Astrocyte (in vitro differentiated cells and primary cell): Measurements from ENCODE around the gene RSPH6A. TPM values are rescaled to one million over a fixed set of nuclear protein-coding genes. Genes with fewer than 3 reads are reported as not detected.

ENCODE experiments used
- DNase-seq: peaks from one replicate; pipeline ENCODE4 v3.0.0-alpha.2; 2010; ENCODE audit warnings: low read depth
- FAIRE-seq: peaks from 2 replicates; lab custom pipeline; 2011; peaks lifted over from hg19 to GRCh38; lab: Jason Lieb, UNC
- H2AFZ ChIP-seq: 2 replicates; pipeline ENCODE4 v1.6.0; 2012; ENCODE audit warnings: low read depth, low read length, inconsistent platforms
- H3K27ac ChIP-seq: 2 replicates; pipeline ENCODE4 v1.5.1; 2011; ENCODE audit warnings: low read depth, low read length, inconsistent platforms
- H3K27me3 ChIP-seq: 2 replicates; pipeline ENCODE4 v1.6.0; 2011; ENCODE audit warnings: low read length, inconsistent platforms; ENCODE audit not compliant: insufficient read depth
- H3K36me3 ChIP-seq: 2 replicates; pipeline ENCODE4 v1.5.1; 2011; ENCODE audit warnings: low read length, inconsistent platforms; ENCODE audit not compliant: insufficient read depth
- H3K4me1 ChIP-seq: 2 replicates; pipeline ENCODE4 v1.5.1; 2011; ENCODE audit warnings: low read length, inconsistent platforms; ENCODE audit not compliant: insufficient read depth
- H3K4me2 ChIP-seq: 2 replicates; pipeline ENCODE4 v1.6.0; 2012; ENCODE audit warnings: low read length, inconsistent platforms
- H3K4me3 ChIP-seq: 2 replicates; pipeline ENCODE4 v1.5.1; 2011; ENCODE audit warnings: low read depth, mild to moderate bottlenecking, low read length, inconsistent platforms; ENCODE audit not compliant: insufficient read depth
- H3K79me2 ChIP-seq: 2 replicates; pipeline ENCODE4 v1.6.0; 2012; ENCODE audit warnings: mild to moderate bottlenecking, low read length, inconsistent platforms; ENCODE audit not compliant: insufficient read depth
- H3K9ac ChIP-seq: 2 replicates; pipeline ENCODE4 v1.6.0; 2012; ENCODE audit warnings: mild to moderate bottlenecking, low read length, inconsistent platforms
- H3K9me3 ChIP-seq: 2 replicates; pipeline ENCODE4 v1.5.1; 2012; ENCODE audit warnings: low read depth, mild to moderate bottlenecking, low read length, inconsistent platforms; ENCODE audit not compliant: insufficient read depth
- H4K20me1 ChIP-seq: 2 replicates; pipeline ENCODE4 v1.6.0; 2012; ENCODE audit warnings: low read length, inconsistent platforms; ENCODE audit not compliant: insufficient read depth
- H3K27ac Mint-ChIP-seq: one replicate; pipeline ENCODE4 v1.8.0; 2021; ENCODE audit warnings: mild to moderate bottlenecking, mixed read lengths; ENCODE audit not compliant: unreplicated experiment
- H3K27me3 Mint-ChIP-seq: one replicate; pipeline ENCODE4 v1.8.0; 2021; ENCODE audit warnings: low read depth, mixed read lengths; ENCODE audit not compliant: unreplicated experiment
- H3K36me3 Mint-ChIP-seq: one replicate; pipeline ENCODE4 v1.8.0; 2021; ENCODE audit warnings: low read depth, mixed read lengths; ENCODE audit not compliant: unreplicated experiment
- H3K4me1 Mint-ChIP-seq: one replicate; pipeline ENCODE4 v1.8.0; 2021; ENCODE audit warnings: low read depth, mixed read lengths; ENCODE audit not compliant: unreplicated experiment
- H3K4me3 Mint-ChIP-seq: one replicate; pipeline ENCODE4 v1.8.0; 2021; ENCODE audit warnings: mild to moderate bottlenecking, moderate library complexity, mixed read lengths; ENCODE audit not compliant: unreplicated experiment
- H3K9me3 Mint-ChIP-seq: one replicate; pipeline ENCODE4 v1.8.0; 2021; ENCODE audit warnings: mild to moderate bottlenecking, mixed read lengths; ENCODE audit not compliant: unreplicated experiment
- EZH2 ChIP-seq: IDR thresholded peaks from 2 replicates; pipeline ENCODE4 v1.6.1; 2012; ENCODE audit warnings: mild to moderate bottlenecking, low read length, inconsistent platforms; ENCODE audit not compliant: insufficient read depth
- total RNA-seq: library from RNA; stranded (reverse); gene quantifications from 2 replicates; pipeline ENCODE4 v1.2.1, GENCODE V29; 2021
- TF ChIP-seq, protein P1 (sequence below): IDR thresholded peaks from 2 replicates; pipeline ENCODE4 v1.5.1; 2011; ENCODE audit warnings: low read depth, mild to moderate bottlenecking, inconsistent platforms, low read length, moderate library complexity; ENCODE audit not compliant: insufficient read depth

The RSPH6A gene
- total RNA-seq, 1 donor from 2014 or later: 0.23 TPM

- Histone ChIP-seq H3K79me2 (peaks cover 48% of the 10 kb centered on the region), H3K9me3 (no peaks in the 10 kb centered on the region), H3K4me3 (peak within 1 kb of the TSS; percentile 94), H3K36me3 (peaks cover 8% of the 10 kb centered on the region), H3K9ac (peak within 1 kb of the TSS; percentile 93), H3K4me2 (peak within 1 kb of the TSS; percentile 95), H3K4me1 (peaks cover 3% of the 10 kb centered on the region), H4K20me1 (peaks cover 13% of the 10 kb centered on the region), H2AFZ (peak within 1 kb of the TSS; percentile 88), H3K27me3 (peaks cover 33% of the 10 kb centered on the region), H3K27ac (peak within 1 kb of the TSS; percentile 94)
- TF ChIP-seq, protein P1, sequence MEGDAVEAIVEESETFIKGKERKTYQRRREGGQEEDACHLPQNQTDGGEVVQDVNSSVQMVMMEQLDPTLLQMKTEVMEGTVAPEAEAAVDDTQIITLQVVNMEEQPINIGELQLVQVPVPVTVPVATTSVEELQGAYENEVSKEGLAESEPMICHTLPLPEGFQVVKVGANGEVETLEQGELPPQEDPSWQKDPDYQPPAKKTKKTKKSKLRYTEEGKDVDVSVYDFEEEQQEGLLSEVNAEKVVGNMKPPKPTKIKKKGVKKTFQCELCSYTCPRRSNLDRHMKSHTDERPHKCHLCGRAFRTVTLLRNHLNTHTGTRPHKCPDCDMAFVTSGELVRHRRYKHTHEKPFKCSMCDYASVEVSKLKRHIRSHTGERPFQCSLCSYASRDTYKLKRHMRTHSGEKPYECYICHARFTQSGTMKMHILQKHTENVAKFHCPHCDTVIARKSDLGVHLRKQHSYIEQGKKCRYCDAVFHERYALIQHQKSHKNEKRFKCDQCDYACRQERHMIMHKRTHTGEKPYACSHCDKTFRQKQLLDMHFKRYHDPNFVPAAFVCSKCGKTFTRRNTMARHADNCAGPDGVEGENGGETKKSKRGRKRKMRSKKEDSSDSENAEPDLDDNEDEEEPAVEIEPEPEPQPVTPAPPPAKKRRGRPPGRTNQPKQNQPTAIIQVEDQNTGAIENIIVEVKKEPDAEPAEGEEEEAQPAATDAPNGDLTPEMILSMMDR: no peak
- TF ChIP-seq EZH2: no peak
- H3K9me3 Mint-ChIP-seq: no peaks in the 10 kb centered on the region
- DNase-seq (peak; percentile 93), FAIRE-seq (peak; percentile 50)
- peaks cover 2% of the 10 kb centered on the region for H3K4me1 Mint-ChIP-seq
- peak within 1 kb of the TSS; percentile 97 for H3K27ac Mint-ChIP-seq
- H3K4me3 Mint-ChIP-seq: peak within 1 kb of the TSS; percentile 90
- peaks cover 4% of the 10 kb centered on the region for H3K36me3 Mint-ChIP-seq
- H3K27me3 Mint-ChIP-seq: peaks cover 25% of the 10 kb centered on the region
Observed at GRCh38 chr19:45862564-45863334, 47.6 kb upstream of the RSPH6A start, which contains the start of gene SYMPK. Gene SYMPK (minus strand): TSS chr19:45863147. CDS start chr19:45854495, 8,652 bp downstream.

- H3K4me2 ChIP-seq: peak overlapping the region; percentile 95
- H3K4me1 ChIP-seq: peaks cover 3% of the 10 kb centered on the region
- no peak for TF ChIP-seq EZH2
- TF ChIP-seq, protein P1: no peak
- FAIRE-seq: no peak
- peaks cover 33% of the 10 kb centered on the region for H3K27me3 ChIP-seq
- peak overlapping the region; percentile 94 for H3K27ac ChIP-seq
- Mint-ChIP-seq H3K4me1 (peaks cover 2% of the 10 kb centered on the region), H3K36me3 (peaks cover 4% of the 10 kb centered on the region), H3K9me3 (no peaks in the 10 kb centered on the region), H3K4me3 (peak overlapping the region; percentile 90), H3K27me3 (peaks cover 25% of the 10 kb centered on the region), H3K27ac (peak overlapping the region; percentile 97)
- peaks cover 48% of the 10 kb centered on the region for H3K79me2 ChIP-seq
- H3K4me3 ChIP-seq: peak overlapping the region; percentile 94
- no peak for DNase-seq
- H2AFZ ChIP-seq: peak overlapping the region; percentile 88
- peaks cover 13% of the 10 kb centered on the region for H4K20me1 ChIP-seq
- no peaks in the 10 kb centered on the region for H3K9me3 ChIP-seq
- peak overlapping the region; percentile 93 for H3K9ac ChIP-seq
- peaks cover 8% of the 10 kb centered on the region for H3K36me3 ChIP-seq
Observed at GRCh38 chr19:45862271-45862563, 47.1 kb upstream of the RSPH6A start.
